ENCODE measurements around the gene NYAP1. TPM values are rescaled to one million over a fixed set of nuclear protein-coding genes. Genes with fewer than 3 reads are reported as not detected.
"Not testable (repeated sequence)": the region's sequence is repeated elsewhere in the genome, so short reads cannot be mapped to it uniquely, and the experiment has no call there.

The NYAP1 gene
- total RNA-seq, 1 donor from 2014 or later, result 3.1 TPM

GRCh38 chr7:100521909-100522593, 38.3 kb downstream of the NYAP1 start:
- H3K9me3 ChIP-seq (ENCODE audit: control insufficient read depth in 3 of 3, low read length in 3 of 3); H3K27me3 ChIP-seq (ENCODE audit: control insufficient read depth in 3 of 3, insufficient read depth in 3 of 3, low read length in 3 of 3); H3K4me1 ChIP-seq (ENCODE audit: control insufficient read depth in 3 of 3, insufficient read depth in 3 of 3, low read length in 3 of 3); H3K9ac ChIP-seq (ENCODE audit: low read depth in 1 of 3, low read length in 3 of 3); H3K36me3 ChIP-seq (ENCODE audit: control insufficient read depth in 3 of 3, insufficient read depth in 3 of 3, low read length in 3 of 3); H3K4me3 ChIP-seq (ENCODE audit: low read length in 3 of 3); H3K27ac ChIP-seq (ENCODE audit: low read depth, low read length): not testable (repeated sequence)

- not testable (repeated sequence) for H3K9ac ChIP-seq (ENCODE audit: low read depth in 1 of 3, low read length in 3 of 3); H3K27me3 ChIP-seq (ENCODE audit: control insufficient read depth in 3 of 3, insufficient read depth in 3 of 3, low read length in 3 of 3); H3K27ac ChIP-seq (ENCODE audit: low read depth, low read length); H3K4me3 ChIP-seq (ENCODE audit: low read length in 3 of 3); H3K4me1 ChIP-seq (ENCODE audit: control insufficient read depth in 3 of 3, insufficient read depth in 3 of 3, low read length in 3 of 3); H3K9me3 ChIP-seq (ENCODE audit: control insufficient read depth in 3 of 3, low read length in 3 of 3); H3K36me3 ChIP-seq (ENCODE audit: control insufficient read depth in 3 of 3, insufficient read depth in 3 of 3, low read length in 3 of 3)
Observed at GRCh38 chr7:100523192-100523591, 39.5 kb downstream of the NYAP1 start.

GRCh38 chr7:100528108-100528866, 44.6 kb downstream of the NYAP1 start:
- not testable (repeated sequence) for H3K9ac ChIP-seq (ENCODE audit: low read depth in 1 of 3, low read length in 3 of 3); H3K27ac ChIP-seq (ENCODE audit: low read depth, low read length); H3K4me1 ChIP-seq (ENCODE audit: control insufficient read depth in 3 of 3, insufficient read depth in 3 of 3, low read length in 3 of 3); H3K36me3 ChIP-seq (ENCODE audit: control insufficient read depth in 3 of 3, insufficient read depth in 3 of 3, low read length in 3 of 3); H3K27me3 ChIP-seq (ENCODE audit: control insufficient read depth in 3 of 3, insufficient read depth in 3 of 3, low read length in 3 of 3); H3K9me3 ChIP-seq (ENCODE audit: control insufficient read depth in 3 of 3, low read length in 3 of 3); H3K4me3 ChIP-seq (ENCODE audit: low read length in 3 of 3)

DNA sequence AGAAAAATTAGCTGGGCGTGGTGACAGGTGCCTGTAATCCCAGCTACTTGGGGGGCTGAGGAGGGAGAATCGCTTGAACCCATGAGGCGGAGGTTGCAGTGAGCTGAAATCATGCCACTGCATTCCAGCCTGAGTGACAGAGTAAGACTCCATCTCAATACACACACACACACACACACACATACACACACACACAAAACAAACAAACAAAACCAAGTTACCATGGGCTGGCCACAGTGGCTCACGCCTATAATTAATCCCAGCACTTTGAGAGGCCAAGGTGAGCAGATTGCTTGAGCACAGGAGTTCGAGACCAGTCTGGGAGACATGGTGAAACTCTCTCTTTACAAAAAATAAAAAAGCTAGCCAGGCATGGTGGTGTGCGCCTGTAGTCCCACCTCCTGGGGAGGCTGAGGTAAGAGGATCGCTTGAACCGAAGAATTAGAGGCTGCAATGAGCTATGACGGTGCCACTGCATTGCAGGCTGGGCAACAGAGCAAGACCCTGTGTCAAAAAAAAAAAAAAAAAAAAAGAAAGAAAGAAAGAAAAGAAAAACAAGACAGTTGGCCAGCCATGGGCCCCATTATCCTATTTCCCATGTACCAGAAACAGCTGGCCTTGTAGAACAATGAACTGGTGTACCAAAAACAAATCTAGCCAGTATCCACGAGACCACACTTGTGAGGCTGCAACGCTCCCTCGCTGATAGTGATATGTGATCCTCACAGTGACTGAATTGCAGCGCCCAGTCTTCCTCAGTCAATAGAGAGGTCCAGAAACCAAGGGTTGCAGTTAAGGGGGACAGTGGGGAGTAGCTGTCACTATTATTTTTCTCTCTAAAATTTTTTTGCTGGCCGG, 48.7 kb downstream of the NYAP1 start:
- Histone ChIP-seq H3K9ac (ENCODE audit: low read depth in 1 of 3, low read length in 3 of 3) (no peak overlapping the region), H3K27me3 (ENCODE audit: control insufficient read depth in 3 of 3, insufficient read depth in 3 of 3, low read length in 3 of 3) (peaks cover 6 to 7% (median 7%) of the 10 kb centered on the region in 3 donors), H3K4me1 (ENCODE audit: control insufficient read depth in 3 of 3, insufficient read depth in 3 of 3, low read length in 3 of 3) (no peaks in the 10 kb centered on the region), H3K36me3 (ENCODE audit: control insufficient read depth in 3 of 3, insufficient read depth in 3 of 3, low read length in 3 of 3) (no peaks in the 10 kb centered on the region), H3K4me3 (ENCODE audit: low read length in 3 of 3) (no peak overlapping the region), H3K27ac (ENCODE audit: low read depth, low read length) (no peak overlapping the region), H3K9me3 (ENCODE audit: control insufficient read depth in 3 of 3, low read length in 3 of 3) (no peaks in the 10 kb centered on the region)

DNA sequence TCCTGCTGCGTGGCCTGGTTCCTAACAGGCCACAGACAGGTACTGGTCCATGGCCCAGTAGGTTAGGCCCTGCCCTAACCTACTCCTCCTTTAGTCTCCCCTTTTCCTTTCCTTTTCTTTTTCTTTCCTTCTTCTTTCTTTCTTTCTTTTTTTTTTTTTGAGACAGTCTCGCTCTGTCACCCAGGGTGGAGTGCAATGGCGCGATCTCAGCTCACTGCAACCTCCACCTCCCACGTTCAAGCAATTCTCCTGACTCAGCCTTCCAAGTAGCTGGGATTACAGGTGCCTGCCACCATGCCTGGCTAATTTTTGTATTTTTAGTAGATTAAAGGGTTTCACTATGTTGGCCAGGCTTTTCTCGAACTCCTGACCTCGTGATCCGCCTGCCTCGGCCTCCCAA, 52.3 kb downstream of the NYAP1 start:
- H3K9me3 ChIP-seq (ENCODE audit: control insufficient read depth in 3 of 3, low read length in 3 of 3); H3K4me3 ChIP-seq (ENCODE audit: low read length in 3 of 3); H3K27me3 ChIP-seq (ENCODE audit: control insufficient read depth in 3 of 3, insufficient read depth in 3 of 3, low read length in 3 of 3); H3K36me3 ChIP-seq (ENCODE audit: control insufficient read depth in 3 of 3, insufficient read depth in 3 of 3, low read length in 3 of 3); H3K27ac ChIP-seq (ENCODE audit: low read depth, low read length); H3K9ac ChIP-seq (ENCODE audit: low read depth in 1 of 3, low read length in 3 of 3): not testable (repeated sequence)
- peaks cover 12 to 14% (median 12%) of the 10 kb centered on the region in 3 donors for H3K4me1 ChIP-seq (ENCODE audit: control insufficient read depth in 3 of 3, insufficient read depth in 3 of 3, low read length in 3 of 3)

- not testable (repeated sequence) for H3K4me3 ChIP-seq (ENCODE audit: low read length in 3 of 3); H3K9ac ChIP-seq (ENCODE audit: low read depth in 1 of 3, low read length in 3 of 3); H3K9me3 ChIP-seq (ENCODE audit: control insufficient read depth in 3 of 3, low read length in 3 of 3); H3K27ac ChIP-seq (ENCODE audit: low read depth, low read length); H3K36me3 ChIP-seq (ENCODE audit: control insufficient read depth in 3 of 3, insufficient read depth in 3 of 3, low read length in 3 of 3); H3K27me3 ChIP-seq (ENCODE audit: control insufficient read depth in 3 of 3, insufficient read depth in 3 of 3, low read length in 3 of 3)
- H3K4me1 ChIP-seq (ENCODE audit: control insufficient read depth in 3 of 3, insufficient read depth in 3 of 3, low read length in 3 of 3), result peaks cover 12 to 14% (median 12%) of the 10 kb centered on the region in 3 donors
Observed at GRCh38 chr7:100536695-100537094, 53.0 kb downstream of the NYAP1 start.

DNA sequence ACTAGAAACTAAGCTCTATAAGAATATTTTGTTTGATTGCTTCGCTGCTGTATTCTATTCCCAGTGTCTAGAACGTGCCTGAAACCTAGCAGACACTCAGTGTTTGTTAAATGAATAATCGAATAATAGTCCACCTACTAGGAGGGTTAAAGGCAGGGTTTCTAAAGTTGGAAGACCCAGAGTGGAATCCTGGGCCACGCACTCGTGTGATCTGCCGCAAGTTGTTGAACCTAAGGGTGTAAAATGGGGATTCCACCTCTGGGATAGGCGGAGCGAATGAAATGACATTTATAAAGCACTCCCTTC, 54.6 kb downstream of the NYAP1 start:
- peak overlapping the region; percentile 22 to 68 (median 51) for H3K9ac ChIP-seq (ENCODE audit: low read depth in 1 of 3, low read length in 3 of 3)
- H3K27ac ChIP-seq (ENCODE audit: low read depth, low read length), result peak overlapping the region; percentile 65
- peaks cover 12 to 14% (median 12%) of the 10 kb centered on the region in 3 donors for H3K4me1 ChIP-seq (ENCODE audit: control insufficient read depth in 3 of 3, insufficient read depth in 3 of 3, low read length in 3 of 3)
- no peaks in the 10 kb centered on the region for H3K36me3 ChIP-seq (ENCODE audit: control insufficient read depth in 3 of 3, insufficient read depth in 3 of 3, low read length in 3 of 3)
- H3K9me3 ChIP-seq (ENCODE audit: control insufficient read depth in 3 of 3, low read length in 3 of 3), result no peaks in the 10 kb centered on the region
- H3K27me3 ChIP-seq (ENCODE audit: control insufficient read depth in 3 of 3, insufficient read depth in 3 of 3, low read length in 3 of 3), result peaks cover under 1 to 2% (median 1%) of the 10 kb centered on the region in 3 donors
- peak overlapping the region; percentile 64 to 70 (median 69) for H3K4me3 ChIP-seq (ENCODE audit: low read length in 3 of 3)

DNA sequence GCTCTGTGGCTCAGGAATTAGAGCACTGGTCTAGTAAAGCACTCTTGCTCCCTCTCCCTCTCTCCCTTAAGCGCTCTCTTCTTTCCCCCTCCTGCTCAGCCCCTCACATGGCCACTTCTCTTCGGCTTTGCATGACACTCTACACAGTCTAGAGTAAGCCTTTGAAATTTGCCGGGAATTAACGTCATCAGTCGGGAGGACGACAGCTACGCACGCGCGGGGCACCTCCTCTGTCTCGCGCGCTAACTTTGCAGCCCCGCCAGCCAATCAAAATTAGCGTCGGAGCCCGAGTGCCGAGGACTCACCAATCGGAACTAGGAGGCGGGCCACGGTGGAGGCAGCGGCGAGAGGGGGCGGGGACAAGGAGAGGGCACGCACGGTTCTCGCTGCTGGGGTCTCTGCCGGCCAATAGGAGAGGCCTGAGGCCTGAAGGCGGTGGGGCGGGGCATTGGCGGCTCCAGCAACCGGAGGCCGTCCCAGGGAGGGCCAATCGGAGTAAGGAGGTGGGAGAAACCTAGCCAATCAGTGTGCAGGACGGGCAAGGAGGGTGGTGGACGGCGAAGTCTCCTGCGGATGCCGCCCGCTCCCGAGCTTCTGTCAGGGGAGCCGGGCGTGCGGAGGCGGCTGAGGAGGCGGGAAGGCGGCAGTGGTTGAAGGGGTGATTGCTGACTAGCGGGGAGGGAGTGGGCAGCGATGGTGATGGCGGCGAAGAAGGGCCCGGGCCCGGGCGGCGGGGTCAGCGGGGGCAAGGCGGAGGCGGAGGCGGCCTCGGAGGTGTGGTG, 55.1 kb downstream of the NYAP1 start, which contains the start of gene AGFG2:
TSS of gene AGFG2 (plus strand) at position 550 of the 782 bp plus-strand sequence. CDS start at position 694, 144 bp downstream.
- H3K9ac ChIP-seq (ENCODE audit: low read depth in 1 of 3, low read length in 3 of 3), result peak within 1 kb of the TSS; percentile 51 to 76 (median 68)

GRCh38 chr7:100539436-100540006, 55.8 kb downstream of the NYAP1 start:
- Histone ChIP-seq H3K36me3 (ENCODE audit: control insufficient read depth in 3 of 3, insufficient read depth in 3 of 3, low read length in 3 of 3) (no peaks in the 10 kb centered on the region), H3K27me3 (ENCODE audit: control insufficient read depth in 3 of 3, insufficient read depth in 3 of 3, low read length in 3 of 3) (no peaks in the 10 kb centered on the region), H3K9me3 (ENCODE audit: control insufficient read depth in 3 of 3, low read length in 3 of 3) (no peaks in the 10 kb centered on the region), H3K4me3 (ENCODE audit: low read length in 3 of 3) (peak overlapping the region; percentile 76 to 83 (median 79)), H3K4me1 (ENCODE audit: control insufficient read depth in 3 of 3, insufficient read depth in 3 of 3, low read length in 3 of 3) (peaks cover 12 to 17% (median 14%) of the 10 kb centered on the region in 3 donors), H3K27ac (ENCODE audit: low read depth, low read length) (no peak overlapping the region), H3K9ac (ENCODE audit: low read depth in 1 of 3, low read length in 3 of 3) (peak overlapping the region; percentile 51 to 76 (median 57))

More for the DNA sequence above, 55.1 kb downstream of the NYAP1 start, which contains the start of gene AGFG2:
- Histone ChIP-seq H3K9me3 (ENCODE audit: control insufficient read depth in 3 of 3, low read length in 3 of 3) (no peaks in the 10 kb centered on the region), H3K4me3 (ENCODE audit: low read length in 3 of 3) (peak within 1 kb of the TSS; percentile 76 to 83 (median 79)), H3K36me3 (ENCODE audit: control insufficient read depth in 3 of 3, insufficient read depth in 3 of 3, low read length in 3 of 3) (no peaks in the 10 kb centered on the region), H3K27me3 (ENCODE audit: control insufficient read depth in 3 of 3, insufficient read depth in 3 of 3, low read length in 3 of 3) (no peaks in the 10 kb centered on the region), H3K27ac (ENCODE audit: low read depth, low read length) (peak within 1 kb of the TSS; percentile 65), H3K4me1 (ENCODE audit: control insufficient read depth in 3 of 3, insufficient read depth in 3 of 3, low read length in 3 of 3) (peaks cover 12 to 14% (median 12%) of the 10 kb centered on the region in 3 donors)

All from skeletal muscle tissue (tissue), 4 donors.